DOHH2 (cell line): ENCODE results near the gene C3orf18.

Experiments used
- EZH2phosphoT487 ChIP-seq: fragments of 200-600 bp; sonication (generic); IDR thresholded peaks from 2 replicates; pipeline ENCODE4 v1.6.1; 2017; ENCODE audit warnings: borderline replicate concordance, mild to moderate bottlenecking, antibody characterized with exemption, low read length, moderate library complexity, mixed read lengths
- TF ChIP-seq, protein P1 (sequence below): fragments of 200-600 bp; sonication (generic); IDR thresholded peaks from one replicate; pipeline ENCODE4 v1.5.1; 2014; ENCODE audit warnings: antibody characterized with exemption, mild to moderate bottlenecking, low read depth, low read length; ENCODE audit not compliant: poor library complexity, severe bottlenecking

DNA sequence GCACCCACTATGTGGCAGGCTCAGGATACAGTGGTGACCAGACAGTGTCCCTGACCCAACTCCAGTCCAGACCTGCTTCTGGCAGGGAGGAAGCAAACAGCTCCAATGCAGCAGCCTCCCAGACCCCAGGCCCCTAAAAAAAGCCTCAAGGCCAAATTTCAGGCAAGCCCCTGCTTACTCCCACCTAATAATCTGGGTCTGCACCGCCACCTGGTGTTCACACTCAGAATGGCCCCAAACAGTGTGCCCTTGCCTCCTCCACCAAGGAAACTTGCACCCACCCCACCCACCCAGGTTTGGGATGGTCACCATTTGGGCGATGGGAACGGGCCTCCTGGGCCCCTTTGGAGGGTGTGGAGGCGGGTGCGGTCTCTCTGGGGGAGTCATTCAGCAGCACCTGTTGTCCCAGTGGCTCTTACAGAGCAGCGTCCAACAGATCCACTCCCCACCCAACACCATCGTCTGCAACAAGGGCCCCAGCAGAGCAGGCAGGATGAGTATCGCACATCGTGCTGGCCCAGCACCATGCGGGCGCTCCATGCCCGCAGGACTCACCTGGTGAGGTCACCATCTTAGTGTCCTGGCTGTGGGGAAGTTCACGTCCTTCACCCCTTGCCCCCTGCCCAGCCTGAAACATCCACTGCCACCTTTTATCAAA, 17.3 kb downstream of the C3orf18 start:
- no peak for TF ChIP-seq EZH2phosphoT487
- TF ChIP-seq, protein P1, sequence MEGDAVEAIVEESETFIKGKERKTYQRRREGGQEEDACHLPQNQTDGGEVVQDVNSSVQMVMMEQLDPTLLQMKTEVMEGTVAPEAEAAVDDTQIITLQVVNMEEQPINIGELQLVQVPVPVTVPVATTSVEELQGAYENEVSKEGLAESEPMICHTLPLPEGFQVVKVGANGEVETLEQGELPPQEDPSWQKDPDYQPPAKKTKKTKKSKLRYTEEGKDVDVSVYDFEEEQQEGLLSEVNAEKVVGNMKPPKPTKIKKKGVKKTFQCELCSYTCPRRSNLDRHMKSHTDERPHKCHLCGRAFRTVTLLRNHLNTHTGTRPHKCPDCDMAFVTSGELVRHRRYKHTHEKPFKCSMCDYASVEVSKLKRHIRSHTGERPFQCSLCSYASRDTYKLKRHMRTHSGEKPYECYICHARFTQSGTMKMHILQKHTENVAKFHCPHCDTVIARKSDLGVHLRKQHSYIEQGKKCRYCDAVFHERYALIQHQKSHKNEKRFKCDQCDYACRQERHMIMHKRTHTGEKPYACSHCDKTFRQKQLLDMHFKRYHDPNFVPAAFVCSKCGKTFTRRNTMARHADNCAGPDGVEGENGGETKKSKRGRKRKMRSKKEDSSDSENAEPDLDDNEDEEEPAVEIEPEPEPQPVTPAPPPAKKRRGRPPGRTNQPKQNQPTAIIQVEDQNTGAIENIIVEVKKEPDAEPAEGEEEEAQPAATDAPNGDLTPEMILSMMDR = peak; percentile 59
